GM18873 (cell line): ENCODE data around the gene LCN10.
"Not testable (repeated sequence)": the region's sequence is repeated elsewhere in the genome, so short reads cannot be mapped to it uniquely, and the experiment has no call there.

ENCODE experiments used
- ATAC-seq: cut with Tn5 transposase; IDR thresholded peaks from one replicate; pipeline ENCODE4 v1.9.1; 2021; ENCODE audit warnings: mild to moderate bottlenecking, moderate library complexity, moderate number of reproducible peaks; ENCODE audit not compliant: unreplicated experiment, low FRiP score

Gene LCN10

DNA sequence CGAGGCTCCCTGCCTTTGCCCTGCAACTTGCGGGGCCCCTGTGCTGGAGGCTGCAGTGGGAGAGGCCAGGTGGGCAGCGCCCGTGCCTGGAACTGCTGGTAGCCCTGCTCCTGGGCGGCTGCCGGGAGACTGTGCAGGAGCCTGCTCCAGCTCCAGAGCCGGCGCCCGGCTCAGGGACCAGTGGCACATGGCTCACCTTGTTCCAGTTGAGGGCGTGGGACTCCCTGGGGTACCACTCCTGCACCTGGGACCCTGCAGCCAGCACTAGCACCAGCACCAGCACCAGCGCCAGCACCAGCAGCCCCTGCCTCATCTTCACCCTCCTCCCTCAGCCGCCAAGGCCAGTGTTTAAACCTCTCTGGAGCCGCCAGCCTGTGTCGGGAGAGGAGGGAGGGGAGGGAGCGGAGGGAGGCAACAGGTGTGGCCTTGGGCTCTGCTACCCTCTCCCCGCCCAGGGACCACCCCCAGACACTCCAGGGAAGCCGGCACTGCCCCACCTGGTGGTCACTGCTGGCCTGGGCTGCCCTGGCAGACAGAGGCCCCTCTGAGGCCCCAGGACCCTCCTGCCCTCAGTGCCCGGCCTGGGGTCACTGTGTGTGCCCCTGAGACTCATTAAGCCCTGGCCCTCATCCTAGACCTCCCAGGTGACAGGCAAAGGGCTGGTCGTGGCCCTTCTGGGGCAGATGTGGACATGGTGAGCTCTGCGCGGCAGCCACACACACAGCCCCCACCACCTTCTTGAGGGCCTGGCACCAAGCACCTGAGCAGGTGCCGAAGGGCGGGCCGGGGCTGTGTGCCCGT, at the start of gene LCN10:
Gene LCN10, minus strand, starts transcription at position 350 of the 801 bp plus-strand sequence. Its CDS starts 37 bp downstream, at position 313.
- no peak for ATAC-seq

GRCh38 chr9:136791516-136792276, 49.0 kb upstream of the LCN10 start:
- no peak for ATAC-seq

- ATAC-seq = peak; percentile 62
Observed at GRCh38 chr9:136790640-136791515, 48.1 kb upstream of the LCN10 start, which contains the start of gene TMEM141. TSS of gene TMEM141 (plus strand) at chr9:136791344. CDS start at chr9:136791371, 27 bp downstream.

GRCh38 chr9:136789523-136789937, 46.8 kb upstream of the LCN10 start:
- ATAC-seq = no peak

DNA sequence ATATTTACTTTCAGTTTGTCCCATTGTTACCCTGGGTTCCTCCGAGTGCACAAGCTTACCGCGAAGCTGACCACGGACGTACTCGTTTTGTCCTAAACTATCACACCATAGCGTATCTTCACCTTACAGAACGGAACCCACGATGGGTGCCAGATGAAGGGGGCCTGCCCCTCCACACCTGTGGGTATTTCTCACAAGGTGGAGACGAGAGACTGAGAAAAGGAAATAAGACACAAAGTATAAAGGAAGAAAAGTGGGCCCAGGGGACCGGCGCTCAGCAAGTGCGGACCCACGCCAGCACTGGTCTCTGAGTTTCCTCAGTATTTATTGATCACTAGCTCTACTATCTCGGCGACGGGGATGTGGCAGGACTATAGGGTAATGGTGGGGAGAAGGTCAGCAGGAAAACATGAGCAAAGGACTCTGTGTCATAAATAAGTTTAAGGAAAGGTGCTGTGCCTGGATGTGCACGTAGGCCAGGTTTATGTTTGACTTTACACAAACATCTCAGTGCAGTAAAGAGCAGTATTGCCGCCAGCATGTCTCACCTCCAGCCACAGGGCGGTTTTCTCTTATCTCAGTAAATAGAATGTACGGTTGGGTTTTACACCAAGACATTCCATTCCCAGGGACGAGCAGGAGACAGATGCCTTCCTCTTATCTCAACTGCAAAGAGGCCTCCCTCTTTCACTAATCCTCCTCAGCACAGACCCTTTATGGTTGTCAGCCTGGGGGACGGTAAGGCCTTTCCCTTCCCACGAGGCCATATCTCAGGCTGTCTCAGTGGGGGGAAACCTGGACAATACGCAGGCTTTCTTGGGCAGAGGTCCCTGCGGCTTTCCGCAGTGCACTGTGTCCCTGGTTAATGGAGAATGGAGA, 46.1 kb upstream of the LCN10 start:
- not testable (repeated sequence) for ATAC-seq

GRCh38 chr9:136787690-136788400, 45.1 kb upstream of the LCN10 start:
- ATAC-seq = no peak

GRCh38 chr9:136786983-136787382, 44.2 kb upstream of the LCN10 start:
- not testable (repeated sequence) for ATAC-seq

DNA sequence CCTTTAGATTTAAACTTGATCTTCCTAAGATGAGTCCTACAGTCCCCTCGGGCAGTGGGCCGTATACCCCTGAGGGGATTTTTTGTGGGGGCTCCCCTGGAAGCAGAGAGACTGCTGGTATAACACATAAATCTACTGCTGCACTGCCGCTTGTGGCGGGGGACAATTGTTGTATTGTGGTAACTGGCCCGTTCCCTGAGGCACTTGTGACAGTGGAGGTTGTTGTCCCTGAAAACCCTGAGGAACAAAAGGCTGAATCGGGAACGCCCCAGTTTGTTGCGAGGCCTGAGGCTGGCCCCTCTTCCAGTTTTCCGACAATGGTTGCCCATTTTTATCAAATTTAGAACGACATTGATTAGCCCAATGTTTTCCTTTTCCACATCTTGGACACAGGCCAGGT, 43.7 kb upstream of the LCN10 start:
- no peak for ATAC-seq

DNA sequence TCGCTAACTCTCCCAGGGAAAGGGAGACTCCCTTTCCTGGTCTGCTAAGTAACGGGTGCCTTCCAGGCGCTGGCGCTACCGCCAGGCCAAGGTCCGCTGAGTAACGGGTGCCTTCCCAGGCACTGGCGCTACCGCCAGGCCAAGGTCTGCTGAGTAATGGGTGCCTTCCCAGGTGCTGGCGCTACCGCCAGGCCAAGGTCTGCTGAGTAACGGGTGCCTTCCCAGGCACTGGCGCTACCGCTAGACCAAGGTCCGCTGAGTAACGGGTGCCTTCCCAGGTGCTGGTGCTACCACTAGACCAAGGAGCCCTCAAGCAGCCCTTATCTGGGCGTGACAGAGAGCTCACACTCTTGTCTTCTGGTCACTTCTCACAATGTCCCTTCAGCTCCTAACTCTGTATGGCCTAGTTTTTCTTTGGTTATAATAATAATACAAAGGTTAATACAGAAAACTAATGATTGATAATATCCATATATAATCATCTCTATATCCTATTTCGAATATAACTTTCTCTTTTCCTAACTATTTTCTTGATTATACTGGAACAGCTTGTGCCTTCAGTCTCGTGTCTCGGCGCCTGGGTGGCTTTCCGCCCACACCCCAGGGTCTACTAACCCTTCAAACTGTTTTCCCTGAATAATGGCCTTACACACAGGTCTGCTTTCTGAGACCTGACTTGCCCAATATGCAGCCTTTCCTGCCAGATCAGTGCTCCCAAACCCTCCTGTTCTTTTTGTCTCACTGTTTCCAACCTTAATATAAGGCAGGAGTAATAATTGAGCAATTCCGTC, 43.0 kb upstream of the LCN10 start:
- ATAC-seq = not testable (repeated sequence)

DNA sequence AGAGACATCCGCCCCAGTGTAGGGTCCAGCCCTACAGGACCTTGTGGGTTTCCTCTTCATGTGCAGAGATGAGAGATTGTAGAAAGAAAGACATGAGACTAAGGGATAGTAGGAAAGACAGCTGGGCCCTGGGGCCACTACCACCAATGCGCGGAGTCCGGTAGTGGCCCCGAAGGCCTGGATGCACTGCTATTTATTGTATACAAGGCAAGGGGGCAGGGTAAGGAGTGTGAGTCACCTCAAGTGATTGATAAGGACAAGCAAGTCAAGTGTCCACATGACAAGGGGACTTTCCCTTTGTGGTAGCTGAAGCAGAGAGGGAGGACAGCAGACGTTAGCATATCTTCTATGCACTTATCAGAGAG, 42.2 kb upstream of the LCN10 start:
- no peak for ATAC-seq

DNA sequence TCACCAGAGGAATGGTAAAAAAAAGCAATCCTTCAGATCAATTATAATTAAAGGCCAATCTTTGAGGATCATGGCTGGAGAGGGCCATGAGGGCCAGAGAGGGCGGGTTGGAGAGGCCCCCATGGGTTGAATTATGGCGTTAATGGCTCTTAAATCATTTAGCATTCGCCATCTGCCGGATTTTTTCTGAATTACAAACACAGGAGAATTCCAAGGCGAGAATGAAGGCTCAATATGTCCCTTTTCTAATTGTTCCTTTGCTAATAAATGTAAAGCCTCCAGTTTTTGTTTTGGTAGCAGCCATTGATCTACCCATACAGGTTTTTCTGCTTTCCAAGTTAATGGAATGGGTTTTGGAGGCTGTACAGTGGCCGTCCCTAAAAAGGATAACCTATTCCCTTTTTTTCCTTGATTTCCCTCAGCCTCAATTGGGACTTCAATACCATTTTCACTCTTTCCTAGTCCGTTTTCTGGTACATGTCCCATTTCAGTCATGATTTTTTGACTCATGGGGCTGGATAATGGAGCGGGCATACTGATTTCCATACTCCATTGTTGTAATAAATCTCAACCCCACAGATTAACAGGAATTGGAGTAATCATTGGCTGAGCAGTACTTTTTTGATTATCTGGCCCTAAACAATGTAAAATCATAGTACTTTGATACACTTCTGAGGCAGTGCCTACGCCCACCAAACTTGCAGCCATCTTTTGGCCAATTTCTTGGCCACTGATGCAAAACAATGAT, 41.7 kb upstream of the LCN10 start:
- ATAC-seq = no peak

DNA sequence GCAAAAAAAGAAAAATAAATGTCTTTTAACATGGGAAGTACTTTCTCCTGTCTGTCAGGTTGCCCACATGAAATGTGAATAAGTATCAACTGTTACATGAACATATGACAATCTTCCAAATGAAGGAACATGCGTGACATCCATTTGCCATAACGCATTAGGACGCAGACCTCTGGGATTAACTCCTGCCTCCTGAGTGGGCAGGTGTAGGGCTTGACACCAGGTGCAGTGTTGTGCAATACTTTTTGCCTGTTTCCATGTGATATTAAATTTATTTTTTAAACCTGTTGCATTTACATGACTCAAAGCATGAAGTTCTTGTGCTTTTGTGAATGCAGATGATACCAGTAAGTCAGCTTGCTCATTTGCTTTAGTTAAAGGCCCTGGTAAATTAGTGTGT, 39.7 kb upstream of the LCN10 start:
- no peak for ATAC-seq

- ATAC-seq = no peak
Observed at GRCh38 chr9:136779808-136780207, 37.1 kb upstream of the LCN10 start.

DNA sequence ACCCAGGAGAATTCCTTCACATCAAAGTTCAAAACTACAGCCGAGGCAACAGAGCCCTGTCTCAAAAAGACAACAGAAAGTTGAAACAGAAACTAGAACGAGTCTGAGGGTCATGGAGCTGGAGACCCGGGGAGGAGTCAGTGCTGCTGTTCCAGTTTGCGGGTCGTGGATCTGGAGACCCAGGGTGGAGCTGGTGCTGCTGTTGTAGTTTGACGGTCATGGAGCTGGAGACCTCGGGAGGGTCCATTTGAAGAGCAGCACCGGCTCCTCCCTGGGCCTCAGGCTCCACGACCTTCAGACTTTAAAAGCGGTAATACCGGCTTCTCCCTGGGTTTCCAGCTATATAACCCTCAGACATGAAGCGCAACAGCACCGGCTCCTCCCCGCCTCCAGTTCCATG, 34.6 kb upstream of the LCN10 start:
- ATAC-seq = no peak

DNA sequence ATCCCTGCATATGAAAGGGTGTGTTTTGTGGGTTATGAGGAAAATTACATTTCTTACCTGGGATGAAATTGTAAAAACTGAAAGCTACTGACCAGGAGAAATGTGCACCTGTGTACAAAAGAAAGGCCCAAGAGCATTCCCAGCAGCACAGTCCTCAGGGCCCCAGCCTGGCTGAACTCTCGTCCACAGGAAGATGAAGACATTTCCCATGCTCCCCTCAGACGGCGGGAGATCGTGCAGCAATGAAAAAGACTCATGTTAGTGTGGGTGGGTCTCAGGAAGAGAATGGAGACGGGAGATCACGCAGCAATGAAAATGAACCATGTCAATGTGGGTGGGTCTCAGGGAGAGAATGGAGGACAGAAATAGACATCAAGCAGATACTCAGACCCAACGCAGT, 34.2 kb upstream of the LCN10 start:
- no peak for ATAC-seq

DNA sequence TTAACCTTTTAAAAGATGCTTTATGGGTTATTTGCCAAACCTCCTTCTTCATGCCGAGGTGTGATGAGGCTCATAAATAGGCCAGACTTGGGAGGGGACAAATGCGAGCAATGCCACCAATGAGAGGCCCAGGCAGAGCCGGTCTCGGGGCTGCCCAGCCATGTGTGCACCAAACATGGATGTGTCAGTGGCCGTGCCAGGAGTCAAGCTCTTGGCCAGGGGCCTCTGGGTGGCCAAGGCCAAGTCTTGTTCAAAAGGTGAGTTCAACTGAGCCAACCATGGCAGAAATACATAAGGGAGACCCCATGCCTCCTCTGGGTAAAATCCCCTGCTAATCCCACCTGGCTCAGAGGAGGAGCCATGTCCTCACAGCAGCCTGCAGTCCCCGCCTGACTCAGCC, 32.5 kb upstream of the LCN10 start:
- no peak for ATAC-seq

DNA sequence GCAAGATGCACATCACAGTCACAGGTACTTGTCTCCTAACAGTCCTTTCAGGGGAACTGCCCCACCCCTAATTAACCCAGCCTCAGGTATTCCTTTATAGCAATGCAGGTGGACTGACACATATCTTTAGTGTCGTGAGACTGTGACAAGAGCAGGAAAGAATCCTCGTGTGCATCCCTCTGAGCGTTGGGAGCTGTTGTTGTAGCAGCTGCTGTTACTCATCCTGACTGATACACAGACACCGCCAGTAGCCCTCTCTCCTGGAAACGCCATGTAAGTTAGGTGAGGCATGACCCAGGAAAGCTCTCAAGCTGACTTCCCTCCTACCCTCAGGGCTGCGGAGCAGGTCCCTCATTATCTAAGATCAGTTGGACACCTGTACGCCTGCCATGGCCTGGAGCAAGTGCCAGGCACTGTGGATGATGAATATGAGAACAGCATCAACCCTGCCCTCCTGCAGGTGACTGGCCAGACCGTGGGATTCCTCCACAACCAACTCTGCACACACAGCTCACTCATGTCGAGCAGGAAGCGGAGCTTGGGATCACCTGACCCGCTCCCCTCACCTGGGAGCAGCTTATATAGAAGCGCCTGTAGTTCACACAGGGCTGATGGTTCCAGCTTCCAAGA, 31.8 kb upstream of the LCN10 start:
- no peak for ATAC-seq
